ENCODE results near the gene MBD4.
"Not testable (repeated sequence)": the region's sequence is repeated elsewhere in the genome, so short reads cannot be mapped to it uniquely, and the experiment has no call there.

MBD4 gene

DNA sequence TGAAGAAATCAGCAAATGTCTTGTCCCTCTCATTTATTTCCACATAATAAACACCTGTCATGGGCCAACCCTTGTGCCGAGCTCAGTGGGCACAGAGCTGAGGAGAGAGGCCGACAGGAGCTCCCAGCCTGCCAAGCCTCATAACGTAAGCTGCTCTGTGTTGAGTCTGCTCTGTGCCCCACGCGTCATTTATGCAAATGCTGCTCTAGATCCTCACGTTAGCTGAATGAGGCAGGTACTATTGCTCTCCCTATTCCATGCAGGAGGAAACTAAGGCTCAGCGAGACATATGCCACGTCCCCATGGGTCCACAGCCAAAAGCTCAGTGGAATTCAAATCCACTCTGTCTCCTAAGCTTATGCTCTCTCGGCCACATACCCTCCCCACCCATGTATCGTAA is 52.8 kb downstream of the MBD4 start:
- TF ChIP-seq, protein P1, sequence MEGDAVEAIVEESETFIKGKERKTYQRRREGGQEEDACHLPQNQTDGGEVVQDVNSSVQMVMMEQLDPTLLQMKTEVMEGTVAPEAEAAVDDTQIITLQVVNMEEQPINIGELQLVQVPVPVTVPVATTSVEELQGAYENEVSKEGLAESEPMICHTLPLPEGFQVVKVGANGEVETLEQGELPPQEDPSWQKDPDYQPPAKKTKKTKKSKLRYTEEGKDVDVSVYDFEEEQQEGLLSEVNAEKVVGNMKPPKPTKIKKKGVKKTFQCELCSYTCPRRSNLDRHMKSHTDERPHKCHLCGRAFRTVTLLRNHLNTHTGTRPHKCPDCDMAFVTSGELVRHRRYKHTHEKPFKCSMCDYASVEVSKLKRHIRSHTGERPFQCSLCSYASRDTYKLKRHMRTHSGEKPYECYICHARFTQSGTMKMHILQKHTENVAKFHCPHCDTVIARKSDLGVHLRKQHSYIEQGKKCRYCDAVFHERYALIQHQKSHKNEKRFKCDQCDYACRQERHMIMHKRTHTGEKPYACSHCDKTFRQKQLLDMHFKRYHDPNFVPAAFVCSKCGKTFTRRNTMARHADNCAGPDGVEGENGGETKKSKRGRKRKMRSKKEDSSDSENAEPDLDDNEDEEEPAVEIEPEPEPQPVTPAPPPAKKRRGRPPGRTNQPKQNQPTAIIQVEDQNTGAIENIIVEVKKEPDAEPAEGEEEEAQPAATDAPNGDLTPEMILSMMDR (conservative IDR thresholded peaks at IDR 0.05; ENCODE audit: control insufficient read depth, insufficient read depth, low read depth, low read length) = no peak
- no peak for DNase-seq (ENCODE audit: low read depth)
- H3K4me3 ChIP-seq (ENCODE audit: control insufficient read depth, low read depth, low read length) = no peak overlapping the region

DNA sequence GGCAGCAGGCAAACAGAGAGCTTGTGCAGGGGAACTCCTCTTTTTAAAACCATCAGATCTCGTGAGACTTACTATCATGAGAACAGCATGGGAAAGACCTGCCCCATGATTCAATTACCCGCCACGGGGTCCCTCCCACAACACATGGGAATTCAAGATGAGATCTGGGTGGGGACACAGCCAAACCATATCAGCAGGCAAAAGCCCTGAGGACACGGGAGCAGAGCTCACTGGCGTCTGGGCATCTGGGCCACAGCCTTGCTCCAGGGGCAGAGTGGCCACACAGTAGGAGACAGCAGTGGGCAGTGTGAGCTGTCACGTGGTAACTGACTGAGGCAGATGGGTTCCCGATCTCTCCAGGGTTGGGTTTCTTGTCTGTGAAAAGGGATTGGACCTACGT is 54.2 kb downstream of the MBD4 start:
- DNase-seq (ENCODE audit: low read depth) = not testable (repeated sequence)

DNA sequence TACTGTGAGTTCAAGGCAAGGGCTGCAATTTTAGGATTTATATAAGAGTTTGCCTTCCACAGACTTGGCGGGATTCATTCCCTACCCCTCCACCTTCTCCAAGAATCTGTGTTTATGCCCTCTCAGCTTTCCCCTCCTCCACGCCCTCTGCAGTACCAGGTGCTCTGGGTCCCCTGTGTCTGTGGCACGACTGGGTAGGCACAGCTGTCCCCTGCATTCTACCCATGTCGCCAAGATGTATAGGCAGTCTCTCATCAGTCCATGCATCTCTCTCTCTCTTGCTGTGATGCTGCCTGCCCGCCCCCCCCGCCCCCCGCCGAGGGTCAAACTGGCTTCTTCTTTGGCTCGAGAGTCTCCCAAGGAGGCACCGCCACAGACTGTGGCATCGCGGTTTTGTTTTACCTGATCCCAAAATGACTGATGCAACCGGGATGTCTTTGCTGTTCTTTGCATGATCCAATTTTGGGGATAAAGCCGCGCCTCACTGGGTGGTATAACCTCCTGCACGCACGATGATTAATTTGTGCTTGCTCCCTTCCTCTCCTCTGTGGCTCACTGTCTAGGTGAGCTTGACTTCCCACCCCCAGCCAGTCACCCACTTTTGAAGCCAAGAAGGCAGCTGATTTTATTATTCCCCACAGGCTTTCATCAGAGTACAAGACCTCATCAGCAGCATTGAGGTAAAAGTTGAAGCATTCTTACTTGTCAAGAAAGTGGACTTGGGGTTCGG is 55.0 kb downstream of the MBD4 start:
- H3K4me3 ChIP-seq (ENCODE audit: control insufficient read depth, low read depth, low read length) = no peak overlapping the region
- no peak for DNase-seq (ENCODE audit: low read depth)
- TF ChIP-seq, protein P1 (conservative IDR thresholded peaks at IDR 0.05; ENCODE audit: control insufficient read depth, insufficient read depth, low read depth, low read length) = no peak

More for the DNA sequence above, 54.2 kb downstream of the MBD4 start:
- not testable (repeated sequence) for H3K4me3 ChIP-seq (ENCODE audit: control insufficient read depth, low read depth, low read length)

DNA sequence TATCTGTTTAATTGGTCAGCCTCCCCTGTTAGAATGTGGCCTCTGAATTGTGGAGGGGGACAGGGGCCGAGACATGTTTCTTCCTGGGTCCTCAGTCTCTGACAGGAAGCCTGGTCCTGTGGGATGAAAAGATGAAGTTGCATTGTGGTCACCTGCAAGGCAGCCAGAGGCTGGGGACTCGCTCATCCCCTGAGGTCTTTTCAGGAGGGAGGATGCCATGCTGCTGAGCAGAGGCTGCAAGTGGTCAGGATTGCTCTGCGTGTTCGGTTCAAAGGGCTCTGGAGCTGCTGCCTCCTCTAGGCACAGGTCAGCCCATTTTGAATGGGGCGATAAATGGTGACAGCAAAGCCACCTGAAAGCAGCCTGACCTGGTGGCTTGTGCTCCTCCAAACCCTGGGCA is 55.6 kb downstream of the MBD4 start:
- H3K4me3 ChIP-seq (ENCODE audit: control insufficient read depth, low read depth, low read length); DNase-seq (ENCODE audit: low read depth): not testable (repeated sequence)

DNA sequence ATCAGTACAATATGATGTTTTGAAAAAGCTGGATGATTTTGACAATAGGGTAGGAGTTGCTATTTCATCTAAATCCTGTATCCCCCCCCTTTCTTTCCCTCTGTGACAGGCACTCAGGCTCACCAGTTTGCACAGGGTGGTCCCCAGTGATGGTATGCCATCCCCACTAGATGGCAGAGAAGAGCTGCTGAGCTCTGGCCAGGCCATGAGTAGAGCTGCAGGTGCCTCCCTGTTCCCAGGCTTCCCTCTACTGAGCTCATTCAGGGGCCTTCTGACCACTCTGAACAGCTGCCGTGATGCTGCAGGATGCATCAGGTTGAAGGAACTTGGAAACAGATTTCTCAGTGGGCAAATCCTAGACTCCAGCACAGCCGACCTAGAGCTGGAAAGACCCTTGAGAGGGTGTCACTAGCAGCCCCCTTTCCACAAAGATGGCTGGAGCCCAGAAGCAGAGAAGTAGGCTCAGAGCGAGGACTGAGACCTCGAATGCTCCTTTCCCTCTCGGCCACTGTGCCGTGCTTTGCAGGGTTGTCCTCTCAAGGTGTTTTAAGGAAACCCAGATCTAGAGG is 56.4 kb downstream of the MBD4 start:
- peak; percentile 71 for DNase-seq (ENCODE audit: low read depth)
- TF ChIP-seq, protein P1 (conservative IDR thresholded peaks at IDR 0.05; ENCODE audit: control insufficient read depth, insufficient read depth, low read depth, low read length) = peak; percentile 85
- no peak overlapping the region for H3K4me3 ChIP-seq (ENCODE audit: control insufficient read depth, low read depth, low read length)

DNA sequence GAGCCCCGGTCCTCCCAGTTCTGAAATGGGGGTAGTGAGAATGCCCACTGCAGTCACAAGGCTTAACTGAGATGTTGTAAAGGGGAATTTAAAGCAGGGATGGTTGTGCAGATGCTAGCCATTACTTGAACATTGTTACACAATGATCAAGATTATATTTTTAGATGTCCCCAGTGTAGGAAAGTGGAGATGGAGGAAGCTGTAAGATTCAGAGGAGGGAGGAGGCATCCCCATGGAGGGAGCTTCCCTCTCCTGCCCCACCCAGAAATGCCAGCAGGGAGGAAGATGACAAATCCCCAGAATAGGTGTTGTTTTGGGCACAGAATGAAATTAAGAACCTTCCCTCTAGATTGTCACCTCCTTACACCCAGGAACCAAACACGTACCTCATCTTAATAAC is 57.4 kb downstream of the MBD4 start:
- TF ChIP-seq, protein P1 (conservative IDR thresholded peaks at IDR 0.05; ENCODE audit: control insufficient read depth, insufficient read depth, low read depth, low read length) = no peak
- no peak overlapping the region for H3K4me3 ChIP-seq (ENCODE audit: control insufficient read depth, low read depth, low read length)
- DNase-seq (ENCODE audit: low read depth) = no peak

All from fibroblast of mammary gland (primary cell).